Gastrocnemius medialis (tissue), 4 donors: ENCODE measurements around the gene ZBTB7C.

Experiments used
- CTCF ChIP-seq, 5 experiments: fragments of 450-650 bp in 3 of 5; fragments of 200-600 bp in 2 of 5; sonication (generic) in 2 of 5; IDR thresholded peaks in 4 of 5; conservative IDR thresholded peaks in 1 of 5; 1 replicate in 4 of 5; 2 replicates in 1 of 5; pipeline ENCODE4 v1.5.1; 2016 to 2019; ENCODE audit warnings: antibody characterized with exemption in 5 of 5, mild to moderate bottlenecking in 3 of 5, moderate library complexity in 3 of 5
- POLR2A ChIP-seq, 2 donors: fragments of 450-650 bp; IDR thresholded peaks; one replicate each; pipeline ENCODE4 v1.6.1; 2017; ENCODE audit warnings: antibody characterized with exemption in 2 of 2, mild to moderate bottlenecking in 2 of 2, moderate library complexity in 2 of 2

GRCh38 chr18:48023334-48024008 lies 385.7 kb downstream of the ZBTB7C start:
- TF ChIP-seq CTCF (IDR thresholded peaks at IDR 0.05 in 4 of 5, conservative IDR thresholded peaks at IDR 0.05 in 1 of 5) (peak in 2 of 5 experiments; percentile 10 to 18), POLR2A (IDR thresholded peaks at IDR 0.05) (no peak)
